Measurements from ENCODE around the gene DNASE1L1. TPM values are rescaled to one million over a fixed set of nuclear protein-coding genes. Genes with fewer than 3 reads are reported as not detected.

The DNASE1L1 gene
- total RNA-seq, 1 experiment from 2014 or later, result 8.8 TPM

DNA sequence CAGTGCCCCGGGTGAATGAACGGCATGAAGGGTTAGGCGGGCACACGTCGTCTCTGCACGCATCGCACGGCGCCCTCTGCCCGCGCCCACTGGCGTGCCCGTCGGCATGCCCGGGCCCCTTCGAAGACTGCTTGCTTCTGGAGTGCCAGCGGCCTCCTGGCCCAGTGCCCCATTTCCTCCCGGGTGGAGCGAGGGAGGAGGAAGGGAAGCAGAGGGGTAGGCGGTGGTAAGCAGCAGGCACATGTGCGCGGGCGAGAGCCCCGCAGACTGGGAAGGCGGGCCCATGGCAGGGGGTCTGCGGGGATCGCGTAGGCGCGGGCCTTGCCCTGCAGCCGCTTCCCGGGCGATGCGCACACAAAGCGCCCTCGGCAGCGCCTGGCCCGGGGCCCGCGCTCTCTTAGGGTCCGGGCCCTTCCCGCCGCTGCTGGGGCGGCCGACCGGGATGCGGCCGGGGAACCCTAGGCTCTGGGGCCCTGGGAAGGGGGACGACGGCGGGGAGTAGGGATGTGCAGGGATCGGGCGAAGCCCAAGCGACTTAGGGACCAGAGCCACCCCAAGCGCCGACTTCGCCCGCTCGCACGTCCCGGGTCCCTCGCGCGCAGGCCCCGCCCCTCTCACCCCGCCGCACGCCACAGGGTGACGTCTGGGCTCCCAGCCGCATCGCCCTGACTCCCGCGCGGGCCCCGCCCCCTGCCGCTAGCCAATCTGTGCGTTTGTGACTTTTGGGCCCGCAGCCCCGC, 30.8 kb downstream of the DNASE1L1 start:
- POLR2A ChIA-PET, result interaction anchor here (0.6 to 1.5 kb wide), 3 partner anchors 7 to 20 kb away, joined by 3 to 5 read pairs (median 3); partner anchors contain the start of gene RPL10
- peak overlapping the region; percentile 69 for H3K27ac Mint-ChIP-seq (ENCODE audit: unreplicated experiment)
- H3K4me3 Mint-ChIP-seq (ENCODE audit: unreplicated experiment), result peak overlapping the region; percentile 64

GRCh38 chrX:154376774-154377173, 32.3 kb downstream of the DNASE1L1 start:
- Mint-ChIP-seq H3K27ac (ENCODE audit: unreplicated experiment) (no peak overlapping the region), H3K4me1 (ENCODE audit: low read depth, unreplicated experiment) (peaks cover 6% of the 10 kb centered on the region), H3K4me3 (ENCODE audit: unreplicated experiment) (no peak overlapping the region), H3K36me3 (ENCODE audit: insufficient read depth, unreplicated experiment) (peaks cover 39% of the 10 kb centered on the region), H3K27me3 (ENCODE audit: insufficient read depth, unreplicated experiment) (no peaks in the 10 kb centered on the region), H3K9me3 (ENCODE audit: unreplicated experiment) (no peaks in the 10 kb centered on the region)
- Histone ChIP-seq H3K36me3 (ENCODE audit: control insufficient read depth, insufficient read depth, low read length) (peaks cover 2% of the 10 kb centered on the region; the same call in 1 of the 2 replicates), H3K4me1 (peaks cover 6% of the 10 kb centered on the region), H3K9me3 (no peaks in the 10 kb centered on the region), H3K4me3 (ENCODE audit: low read depth, low read length) (no peak overlapping the region), H3K27me3 (replicated peaks; ENCODE audit: control insufficient read depth, insufficient read depth, low read length) (no peaks in the 10 kb centered on the region)
- TF ChIP-seq CTCF (IDR thresholded peaks at IDR 0.05; ENCODE audit: insufficient read depth in 1 of 2, low read depth in 1 of 2, low read length in 1 of 2, severe bottlenecking in 1 of 2, unreplicated experiment in 1 of 2), result no peak
- intact Hi-C loops (cut with micrococcal nuclease; ENCODE audit: unreplicated experiment), result loop anchor here (10.0 kb wide), 1 partner anchor 402 kb away; the partner anchor contains the start of genes HCFC1 and TMEM187
- BruUV-seq (replicated peaks), result no TSS peak
- ChIA-PET CTCF (no interaction called here), POLR2A (no interaction called here)
- DNase-seq, result no peak

More for the DNA sequence above, 30.8 kb downstream of the DNASE1L1 start:
- Histone ChIP-seq H3K27me3 (replicated peaks; ENCODE audit: control insufficient read depth, insufficient read depth, low read length) (no peaks in the 10 kb centered on the region), H3K4me3 (ENCODE audit: low read depth, low read length) (peak overlapping the region; percentile 49), H3K36me3 (ENCODE audit: control insufficient read depth, insufficient read depth, low read length) (peaks cover 2% of the 10 kb centered on the region; the same call in 1 of the 2 replicates), H3K4me1 (no peaks in the 10 kb centered on the region; the same call in 1 of the 2 replicates), H3K9me3 (no peaks in the 10 kb centered on the region)
- no peak for DNase-seq
- CTCF ChIA-PET, result interaction anchor here (0.6 kb wide), 1 partner anchor 829 kb away, joined by 3 read pairs; no protein-coding TSS in a partner anchor
- H3K9me3 Mint-ChIP-seq (ENCODE audit: unreplicated experiment), result no peaks in the 10 kb centered on the region
- TF ChIP-seq CTCF (IDR thresholded peaks at IDR 0.05; ENCODE audit: insufficient read depth in 1 of 2, low read depth in 1 of 2, low read length in 1 of 2, severe bottlenecking in 1 of 2, unreplicated experiment in 1 of 2), result no peak
- H3K4me1 Mint-ChIP-seq (ENCODE audit: low read depth, unreplicated experiment), result peaks cover 6% of the 10 kb centered on the region
- no peaks in the 10 kb centered on the region for H3K27me3 Mint-ChIP-seq (ENCODE audit: insufficient read depth, unreplicated experiment)
- no TSS peak for BruUV-seq (replicated peaks)
- H3K36me3 Mint-ChIP-seq (ENCODE audit: insufficient read depth, unreplicated experiment), result peaks cover 50% of the 10 kb centered on the region
- intact Hi-C loops (cut with micrococcal nuclease; ENCODE audit: unreplicated experiment), result loop anchor here (10.0 kb wide), 1 partner anchor 403 kb away; the partner anchor contains the start of genes HCFC1 and TMEM187

DNA sequence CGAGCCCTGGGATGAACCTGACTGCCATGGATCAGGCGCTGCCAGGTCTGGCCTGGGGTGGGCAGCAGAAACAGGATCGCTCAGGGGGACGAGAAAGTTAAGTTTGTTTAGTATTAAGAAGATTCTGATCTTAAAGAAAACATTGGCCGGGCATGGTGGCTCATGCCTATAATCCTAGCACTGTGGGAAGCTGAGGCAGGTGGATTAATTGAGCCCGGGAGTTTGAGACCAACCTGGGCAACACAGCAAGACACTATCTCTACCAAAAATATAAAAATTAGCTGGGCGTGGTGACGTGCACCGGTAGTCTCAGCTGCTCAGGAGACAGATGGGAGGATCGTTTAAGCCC, 33.9 kb downstream of the DNASE1L1 start:
- Histone ChIP-seq H3K4me1 (peaks cover 9% of the 10 kb centered on the region), H3K4me3 (ENCODE audit: low read depth, low read length) (peak overlapping the region; percentile 55), H3K27me3 (replicated peaks; ENCODE audit: control insufficient read depth, insufficient read depth, low read length) (no peaks in the 10 kb centered on the region), H3K36me3 (ENCODE audit: control insufficient read depth, insufficient read depth, low read length) (peaks cover 2% of the 10 kb centered on the region; the same call in 1 of the 2 replicates), H3K9me3 (no peaks in the 10 kb centered on the region)
- H3K4me1 Mint-ChIP-seq (ENCODE audit: low read depth, unreplicated experiment), result no peaks in the 10 kb centered on the region
- peak overlapping the region; percentile 69 for H3K27ac Mint-ChIP-seq (ENCODE audit: unreplicated experiment)
- no peaks in the 10 kb centered on the region for H3K9me3 Mint-ChIP-seq (ENCODE audit: unreplicated experiment)
- H3K4me3 Mint-ChIP-seq (ENCODE audit: unreplicated experiment), result peak overlapping the region; percentile 70
- POLR2A ChIA-PET, result interaction anchor here (0.6 to 1.1 kb wide), 3 partner anchors 20 to 152 kb away, joined by 3 to 4 read pairs (median 4); no protein-coding TSS in a partner anchor
- H3K36me3 Mint-ChIP-seq (ENCODE audit: insufficient read depth, unreplicated experiment), result peaks cover 33% of the 10 kb centered on the region
- CTCF ChIA-PET, result interaction anchor here (0.5 kb wide), 1 partner anchor 357 kb away, joined by 3 read pairs; no protein-coding TSS in a partner anchor
- DNase-seq, result no peak
- H3K27me3 Mint-ChIP-seq (ENCODE audit: insufficient read depth, unreplicated experiment), result no peaks in the 10 kb centered on the region
- intact Hi-C loops (cut with micrococcal nuclease; ENCODE audit: unreplicated experiment), result loop anchor here (10.0 kb wide), 1 partner anchor 400 kb away; the partner anchor contains the start of genes HCFC1 and TMEM187
- no TSS peak for BruUV-seq (replicated peaks)
- no peak for TF ChIP-seq CTCF (IDR thresholded peaks at IDR 0.05; ENCODE audit: insufficient read depth in 1 of 2, low read depth in 1 of 2, low read length in 1 of 2, severe bottlenecking in 1 of 2, unreplicated experiment in 1 of 2)

Data from Caco-2 (cell line).